GM20431 (cell line): ENCODE measurements around the gene TMEM25.

Source experiments
- in situ Hi-C: fragments of 300-500 bp; cut with MseI, MboI; formaldehyde crosslinking; loops from one replicate; pipeline ENCODE4 v1.15.0; 2020; ENCODE audit warnings: low sequenced_read_pairs; ENCODE audit not compliant: unreplicated experiment

The TMEM25 gene

DNA sequence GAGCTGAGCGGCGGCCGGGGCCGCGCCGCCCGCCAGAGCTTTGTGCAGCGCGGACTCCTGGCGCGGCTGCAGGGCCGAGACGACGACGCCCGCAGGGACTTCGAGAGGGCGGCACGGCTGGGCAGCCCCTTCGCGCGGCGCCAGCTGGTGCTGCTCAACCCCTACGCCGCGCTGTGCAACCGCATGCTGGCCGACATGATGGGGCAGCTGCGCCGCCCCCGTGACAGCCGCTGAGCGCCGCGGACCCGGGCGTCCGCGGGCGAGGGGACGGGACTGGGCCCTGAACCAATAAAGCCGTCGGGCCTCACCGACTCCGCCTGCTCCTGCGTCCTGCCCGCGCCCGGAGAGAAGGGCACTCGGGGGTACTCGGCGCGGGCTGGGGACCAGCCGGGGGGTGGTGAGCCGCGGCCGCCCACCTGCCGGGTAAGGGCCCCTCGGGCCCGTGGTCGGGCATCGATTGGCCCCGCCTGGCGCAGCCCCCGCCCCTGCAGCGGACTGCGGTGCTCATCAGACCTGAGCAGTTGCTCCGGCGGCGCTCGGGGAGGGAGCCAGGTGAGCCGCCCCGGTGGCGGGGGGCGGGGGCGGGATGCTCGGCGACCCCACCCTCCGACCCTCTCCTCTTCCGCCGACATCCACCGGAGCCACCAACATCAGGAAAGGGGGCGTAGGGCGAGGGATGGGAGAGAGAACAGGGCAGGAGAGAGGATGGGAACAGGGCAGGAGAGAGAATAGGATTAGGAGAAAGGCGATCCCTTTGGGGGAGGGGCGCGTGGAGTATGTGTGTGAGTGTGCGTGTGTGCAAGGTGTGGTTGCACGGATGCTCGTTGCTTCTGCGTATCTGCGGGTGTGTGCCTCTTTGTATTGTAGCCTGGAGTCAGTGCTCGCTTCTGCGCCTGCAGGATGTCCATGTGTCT, at the start of gene TMEM25:
TSS of gene TMEM25 (plus strand) at position 510 of the 914 bp plus-strand sequence. CDS start 610 bp downstream, outside the sequence.
- in situ Hi-C loops = no loop called here

DNA sequence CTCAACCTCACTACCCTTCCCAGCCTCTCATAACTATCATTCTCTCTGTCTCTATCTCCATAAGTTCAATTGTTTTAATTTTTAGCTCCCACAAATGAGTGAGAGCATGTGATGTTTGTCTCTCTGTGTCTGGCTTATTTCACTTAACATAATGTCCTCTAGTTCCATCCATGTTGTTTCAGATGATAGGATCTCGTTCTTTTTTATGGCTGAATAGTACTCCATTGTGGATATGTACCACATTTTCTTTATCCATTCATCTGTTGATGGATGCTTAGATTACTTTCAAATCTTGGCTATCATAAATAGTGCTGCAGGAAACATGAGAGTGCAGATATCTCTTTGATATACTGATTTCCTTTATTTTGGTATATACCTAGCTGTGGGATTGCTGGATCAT, 49.8 kb upstream of the TMEM25 start:
- in situ Hi-C loops = loop anchor here (25.0 kb wide), 1 partner anchor 94 kb away; no protein-coding TSS in a partner anchor

DNA sequence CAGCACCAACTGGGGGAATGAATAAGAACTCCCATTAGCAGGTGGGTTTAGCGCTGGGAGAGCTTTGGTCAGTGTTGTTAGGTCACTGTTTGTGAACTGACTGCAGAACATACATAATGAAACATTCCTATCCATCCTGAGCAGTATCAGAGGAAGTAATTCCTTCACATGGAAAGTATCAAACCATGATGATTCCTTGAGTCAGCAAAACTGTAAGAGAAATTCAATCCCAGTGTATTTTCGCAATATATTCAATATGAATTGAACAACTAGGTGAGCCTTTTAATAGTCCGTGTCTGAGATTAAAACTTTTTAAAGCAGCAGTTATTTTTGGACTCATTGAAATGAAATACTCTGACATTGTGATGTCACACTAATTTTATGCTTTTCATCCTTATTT, 46.6 kb upstream of the TMEM25 start:
- in situ Hi-C loops = loop anchor here (25.0 kb wide), 1 partner anchor 97 kb away; no protein-coding TSS in a partner anchor

DNA sequence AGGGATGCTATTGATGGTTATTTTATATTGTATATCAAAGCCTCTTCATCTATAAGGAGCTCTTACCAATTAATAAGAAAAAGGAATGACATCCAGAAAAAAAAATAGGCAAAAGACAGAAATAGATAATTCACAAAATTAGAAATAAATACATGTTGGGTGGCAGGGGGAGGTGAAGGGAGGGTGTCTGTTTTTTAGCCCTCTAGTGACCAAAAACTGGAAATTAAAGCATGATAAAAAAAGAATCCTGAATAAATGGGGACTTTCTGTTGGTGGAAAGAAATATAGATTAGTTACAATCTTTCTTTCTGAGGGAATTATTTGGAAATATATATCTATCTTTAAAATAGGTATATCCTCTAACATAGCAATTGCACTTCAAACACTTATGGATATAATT, 45.7 kb upstream of the TMEM25 start:
- in situ Hi-C loops = loop anchor here (25.0 kb wide), 1 partner anchor 98 kb away; no protein-coding TSS in a partner anchor

DNA sequence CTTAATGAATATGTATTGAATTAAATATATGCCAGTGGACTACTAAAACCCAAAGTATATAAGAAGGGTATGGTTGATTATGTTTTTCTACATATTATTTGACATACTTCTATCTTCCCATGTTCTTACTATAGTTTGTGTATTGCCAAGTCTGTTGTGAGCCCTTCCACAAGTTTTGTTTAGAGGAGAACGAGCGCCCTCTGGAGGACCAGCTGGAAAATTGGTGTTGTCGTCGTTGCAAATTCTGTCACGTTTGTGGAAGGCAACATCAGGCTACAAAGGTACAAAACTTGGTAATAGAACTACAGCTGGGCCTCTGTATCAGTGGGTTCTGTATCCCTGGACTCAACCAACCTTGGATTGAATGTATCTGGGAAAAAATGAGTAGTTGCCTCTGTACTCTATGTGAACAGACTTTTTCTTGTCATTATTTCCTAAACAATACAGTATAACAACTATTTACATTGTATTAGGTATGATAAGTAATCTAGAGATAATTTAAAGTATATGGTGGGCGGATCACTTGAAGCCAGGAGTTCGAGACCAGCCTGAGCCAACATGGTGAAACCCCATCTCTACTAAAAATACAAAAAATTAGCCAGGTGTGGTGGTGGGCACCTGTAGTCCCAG, 42.4 kb upstream of the TMEM25 start:
- in situ Hi-C loops = loop anchor here (25.0 kb wide), 1 partner anchor 101 kb away; no protein-coding TSS in a partner anchor

DNA sequence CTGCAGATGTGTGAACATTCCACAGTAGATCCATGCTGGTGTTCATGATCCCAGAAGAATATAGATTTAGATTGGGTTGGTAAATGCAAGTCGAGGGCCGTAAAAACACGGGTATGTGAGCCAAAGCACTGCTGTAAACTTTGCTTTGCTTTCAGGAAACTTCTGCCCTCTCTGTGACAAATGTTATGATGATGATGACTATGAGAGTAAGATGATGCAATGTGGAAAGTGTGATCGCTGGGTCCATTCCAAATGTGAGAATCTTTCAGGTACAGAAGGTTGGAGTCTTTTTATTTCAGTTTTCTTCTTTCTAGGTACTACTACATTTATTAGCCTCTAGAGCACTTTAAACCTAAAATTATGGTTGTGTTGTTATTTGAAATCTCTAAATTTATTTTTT, 40.0 kb upstream of the TMEM25 start:
- in situ Hi-C loops = loop anchor here (25.0 kb wide), 1 partner anchor 104 kb away; no protein-coding TSS in a partner anchor

DNA sequence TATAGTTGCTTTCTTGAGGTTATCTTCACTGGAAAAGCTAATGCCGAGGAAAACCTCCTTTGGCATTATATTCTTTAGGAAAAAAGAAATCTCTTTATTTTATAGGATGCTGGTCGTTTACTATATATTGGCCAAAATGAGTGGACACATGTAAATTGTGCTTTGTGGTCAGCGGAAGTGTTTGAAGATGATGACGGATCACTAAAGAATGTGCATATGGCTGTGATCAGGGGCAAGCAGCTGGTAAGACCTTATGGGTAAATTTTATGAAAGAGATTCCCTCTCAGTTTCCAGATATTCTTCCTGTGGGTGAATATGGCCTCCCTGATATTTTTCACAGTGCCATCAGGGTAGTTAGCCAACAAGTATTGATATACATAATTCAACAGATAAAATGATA, 33.2 kb upstream of the TMEM25 start:
- in situ Hi-C loops = loop anchor here (25.0 kb wide), 1 partner anchor 111 kb away; no protein-coding TSS in a partner anchor

DNA sequence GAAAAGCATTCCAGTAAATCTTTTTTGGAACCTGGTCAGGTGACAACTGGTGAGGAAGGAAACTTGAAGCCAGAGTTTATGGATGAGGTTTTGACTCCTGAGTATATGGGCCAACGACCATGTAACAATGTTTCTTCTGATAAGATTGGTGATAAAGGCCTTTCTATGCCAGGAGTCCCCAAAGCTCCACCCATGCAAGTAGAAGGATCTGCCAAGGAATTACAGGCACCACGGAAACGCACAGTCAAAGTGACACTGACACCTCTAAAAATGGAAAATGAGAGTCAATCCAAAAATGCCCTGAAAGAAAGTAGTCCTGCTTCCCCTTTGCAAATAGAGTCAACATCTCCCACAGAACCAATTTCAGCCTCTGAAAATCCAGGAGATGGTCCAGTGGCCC, 27.8 kb upstream of the TMEM25 start:
- in situ Hi-C loops = no loop called here

DNA sequence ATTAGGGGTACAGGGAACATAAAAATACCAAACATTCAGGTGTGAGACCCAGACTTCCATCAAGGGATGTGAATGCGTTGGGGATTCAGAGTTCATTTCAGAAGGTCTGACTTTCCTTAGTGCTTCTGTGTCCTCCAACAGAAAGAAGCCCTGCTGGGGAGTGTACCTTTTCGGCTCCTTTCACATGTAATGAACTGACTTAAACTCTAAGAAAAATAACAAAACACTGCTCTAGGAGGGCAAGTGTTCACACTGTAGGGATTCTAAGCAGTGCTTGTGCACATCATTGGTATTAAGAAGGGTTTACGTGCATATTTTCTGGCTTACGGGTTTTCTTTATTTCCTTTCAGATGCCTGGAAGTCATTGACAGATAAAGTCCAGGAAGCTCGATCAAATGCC, 19.4 kb upstream of the TMEM25 start:
- in situ Hi-C loops = no loop called here

DNA sequence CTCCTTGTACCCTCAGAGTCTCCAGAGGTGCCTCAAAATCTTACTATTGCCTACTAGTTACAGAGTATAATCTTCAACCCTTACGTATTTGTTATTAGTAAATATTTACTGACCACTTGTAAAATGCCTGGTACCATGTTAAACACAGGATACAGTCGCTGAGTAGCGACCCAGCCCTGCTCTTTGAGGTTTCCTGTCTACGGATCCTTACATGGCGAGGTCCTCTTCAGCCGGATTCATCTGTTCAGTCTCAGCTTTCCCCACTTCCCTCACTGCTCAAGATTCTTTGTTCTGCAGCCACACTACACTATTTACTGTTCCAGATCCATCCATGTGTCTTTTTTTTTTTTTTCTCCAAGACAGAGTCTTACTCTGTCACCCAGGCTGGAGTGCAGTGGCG, 16.9 kb upstream of the TMEM25 start:
- in situ Hi-C loops = no loop called here

DNA sequence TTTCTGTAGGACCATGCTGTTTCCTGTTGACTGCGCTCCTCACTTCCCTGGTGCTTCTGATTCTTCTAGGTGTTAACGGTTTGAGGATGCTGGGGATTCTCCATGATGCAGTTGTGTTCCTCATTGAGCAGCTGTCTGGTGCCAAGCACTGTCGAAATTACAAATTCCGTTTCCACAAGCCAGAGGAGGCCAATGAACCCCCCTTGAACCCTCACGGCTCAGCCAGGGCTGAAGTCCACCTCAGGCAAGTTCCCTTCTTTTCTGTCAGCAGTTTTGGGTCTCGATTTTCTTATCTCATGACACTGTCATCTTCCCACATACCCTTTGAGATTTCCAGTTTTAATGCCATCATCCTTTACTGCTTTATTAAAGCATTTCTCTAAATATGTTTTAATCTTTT, 11.4 kb upstream of the TMEM25 start:
- in situ Hi-C loops = no loop called here

DNA sequence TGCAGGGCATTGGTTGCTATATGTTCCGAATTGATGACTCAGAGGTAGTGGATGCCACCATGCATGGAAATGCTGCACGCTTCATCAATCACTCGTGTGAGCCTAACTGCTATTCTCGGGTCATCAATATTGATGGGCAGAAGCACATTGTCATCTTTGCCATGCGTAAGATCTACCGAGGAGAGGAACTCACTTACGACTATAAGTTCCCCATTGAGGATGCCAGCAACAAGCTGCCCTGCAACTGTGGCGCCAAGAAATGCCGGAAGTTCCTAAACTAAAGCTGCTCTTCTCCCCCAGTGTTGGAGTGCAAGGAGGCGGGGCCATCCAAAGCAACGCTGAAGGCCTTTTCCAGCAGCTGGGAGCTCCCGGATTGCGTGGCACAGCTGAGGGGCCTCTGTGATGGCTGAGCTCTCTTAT, 9.1 kb upstream of the TMEM25 start:
- in situ Hi-C loops = no loop called here

DNA sequence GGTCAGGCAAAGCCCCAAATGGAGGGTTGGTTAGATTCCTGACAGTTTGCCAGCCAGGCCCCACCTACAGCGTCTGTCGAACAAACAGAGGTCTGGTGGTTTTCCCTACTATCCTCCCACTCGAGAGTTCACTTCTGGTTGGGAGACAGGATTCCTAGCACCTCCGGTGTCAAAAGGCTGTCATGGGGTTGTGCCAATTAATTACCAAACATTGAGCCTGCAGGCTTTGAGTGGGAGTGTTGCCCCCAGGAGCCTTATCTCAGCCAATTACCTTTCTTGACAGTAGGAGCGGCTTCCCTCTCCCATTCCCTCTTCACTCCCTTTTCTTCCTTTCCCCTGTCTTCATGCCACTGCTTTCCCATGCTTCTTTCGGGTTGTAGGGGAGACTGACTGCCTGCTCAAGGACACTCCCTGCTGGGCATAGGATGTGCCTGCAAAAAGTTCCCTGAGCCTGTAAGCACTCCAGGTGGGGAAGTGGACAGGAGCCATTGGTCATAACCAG, 8.4 kb upstream of the TMEM25 start:
- in situ Hi-C loops = no loop called here

DNA sequence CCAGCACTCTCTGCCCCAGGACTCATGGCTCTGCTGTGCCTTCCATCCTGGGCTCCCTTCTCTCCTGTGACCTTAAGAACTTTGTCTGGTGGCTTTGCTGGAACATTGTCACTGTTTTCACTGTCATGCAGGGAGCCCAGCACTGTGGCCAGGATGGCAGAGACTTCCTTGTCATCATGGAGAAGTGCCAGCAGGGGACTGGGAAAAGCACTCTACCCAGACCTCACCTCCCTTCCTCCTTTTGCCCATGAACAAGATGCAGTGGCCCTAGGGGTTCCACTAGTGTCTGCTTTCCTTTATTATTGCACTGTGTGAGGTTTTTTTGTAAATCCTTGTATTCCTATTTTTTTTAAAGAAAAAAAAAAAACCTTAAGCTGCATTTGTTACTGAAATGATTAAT, 6.6 kb upstream of the TMEM25 start:
- in situ Hi-C loops = no loop called here

DNA sequence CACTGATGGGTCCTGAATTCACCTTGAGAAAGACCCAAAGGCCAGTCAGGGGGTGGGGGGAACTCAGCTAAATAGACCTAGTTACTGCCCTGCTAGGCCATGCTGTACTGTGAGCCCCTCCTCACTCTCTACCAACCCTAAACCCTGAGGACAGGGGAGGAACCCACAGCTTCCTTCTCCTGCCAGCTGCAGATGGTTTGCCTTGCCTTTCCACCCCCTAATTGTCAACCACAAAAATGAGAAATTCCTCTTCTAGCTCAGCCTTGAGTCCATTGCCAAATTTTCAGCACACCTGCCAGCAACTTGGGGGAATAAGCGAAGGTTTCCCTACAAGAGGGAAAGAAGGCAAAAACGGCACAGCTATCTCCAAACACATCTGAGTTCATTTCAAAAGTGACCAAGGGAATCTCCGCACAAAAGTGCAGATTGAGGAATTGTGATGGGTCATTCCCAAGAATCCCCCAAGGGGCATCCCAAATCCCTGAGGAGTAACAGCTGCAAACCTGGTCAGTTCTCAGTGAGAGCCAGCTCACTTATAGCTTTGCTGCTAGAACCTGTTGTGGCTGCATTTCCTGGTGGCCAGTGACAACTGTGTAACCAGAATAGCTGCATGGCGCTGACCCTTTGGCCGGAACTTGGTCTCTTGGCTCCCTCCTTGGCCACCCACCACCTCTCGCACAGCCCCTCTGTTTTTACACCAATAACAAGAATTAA, 6.1 kb upstream of the TMEM25 start:
- in situ Hi-C loops = no loop called here

DNA sequence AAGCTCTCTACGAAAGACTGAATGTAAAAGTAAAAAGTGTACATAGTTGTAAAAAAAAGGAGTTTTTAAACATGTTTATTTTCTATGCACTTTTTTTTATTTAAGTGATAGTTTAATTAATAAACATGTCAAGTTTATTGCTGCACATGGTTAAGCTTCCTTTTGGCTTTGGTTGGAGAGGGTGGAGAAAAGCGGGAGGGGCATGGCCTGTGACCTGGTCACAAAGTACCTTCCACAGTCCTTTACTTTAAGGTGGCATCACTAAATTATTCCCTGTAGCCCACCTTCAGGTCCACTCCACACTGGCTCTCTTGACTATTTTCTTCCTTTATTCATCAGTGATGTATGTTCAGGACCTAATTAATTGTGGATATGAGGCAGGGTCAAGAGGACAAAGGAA, 4.3 kb upstream of the TMEM25 start:
- in situ Hi-C loops = no loop called here

DNA sequence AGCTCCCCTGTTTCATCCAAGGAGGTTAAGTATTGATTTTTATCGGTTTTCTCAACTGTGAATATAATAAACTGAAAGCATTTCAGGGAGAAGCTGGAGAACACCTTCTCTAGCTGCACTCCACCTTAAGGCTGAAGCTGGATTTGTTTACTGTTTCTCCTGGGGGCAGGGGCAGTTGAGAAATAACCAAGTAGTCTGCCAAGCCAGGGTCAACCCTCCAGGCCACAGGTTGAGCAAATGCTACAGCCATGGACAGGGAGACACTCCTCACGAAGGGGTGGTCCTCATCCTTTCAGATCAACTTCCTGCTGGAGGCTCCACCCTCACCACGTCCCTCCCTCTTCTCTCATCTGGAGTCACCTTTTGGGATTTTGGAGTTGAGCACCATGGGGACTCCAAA, 3.9 kb upstream of the TMEM25 start, which contains the start of gene TTC36:
TSS of gene TTC36 (plus strand) at position 366 of the 400 bp plus-strand sequence. CDS start at position 387, 21 bp downstream.
- in situ Hi-C loops = no loop called here

DNA sequence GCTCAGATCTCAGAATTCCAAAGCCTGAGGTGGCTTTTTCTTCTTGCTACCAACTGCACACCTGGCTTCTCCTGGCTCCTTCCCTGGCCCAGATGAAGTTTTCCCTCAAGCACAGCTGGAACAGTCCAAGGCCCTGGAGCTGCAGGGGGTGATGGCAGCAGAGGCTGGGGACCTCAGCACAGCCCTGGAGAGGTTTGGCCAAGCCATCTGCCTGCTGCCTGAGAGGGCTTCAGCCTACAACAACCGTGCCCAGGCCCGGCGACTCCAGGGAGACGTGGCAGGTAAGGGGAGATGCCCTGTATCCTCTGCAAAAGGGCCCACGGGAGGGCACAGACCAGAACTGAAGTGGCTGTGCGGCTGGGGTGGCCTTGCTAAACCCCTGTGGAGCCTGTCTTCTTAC, 2.5 kb upstream of the TMEM25 start:
- in situ Hi-C loops = no loop called here

DNA sequence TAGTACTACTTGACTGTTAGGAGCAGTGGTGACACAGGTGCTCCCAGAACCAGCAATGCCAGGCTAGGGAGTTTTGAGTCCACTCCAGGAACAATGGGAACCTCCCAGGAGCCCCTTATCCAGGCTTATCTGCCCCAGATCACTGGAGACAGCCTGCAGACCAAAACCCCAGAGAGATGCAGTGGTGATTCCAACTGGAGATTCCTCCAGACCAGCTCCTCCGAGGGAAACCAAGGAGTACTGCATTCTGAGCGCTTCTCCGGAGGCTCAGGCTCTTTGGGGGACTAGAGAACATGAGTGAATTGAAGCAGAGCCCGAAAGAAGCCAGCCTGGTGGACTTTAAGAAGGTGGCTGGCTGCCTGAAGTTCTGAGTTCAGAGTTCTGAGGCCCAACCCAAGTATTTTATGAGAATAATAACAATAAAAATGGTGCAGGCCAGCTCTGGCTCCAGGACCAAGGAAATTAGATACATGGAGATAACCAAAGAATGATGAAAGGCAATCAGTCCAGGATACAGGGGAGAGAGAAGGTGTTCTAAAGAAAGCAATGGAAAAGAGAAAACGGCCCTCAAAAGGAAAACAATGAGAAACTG, 1.3 kb upstream of the TMEM25 start:
- in situ Hi-C loops = no loop called here

DNA sequence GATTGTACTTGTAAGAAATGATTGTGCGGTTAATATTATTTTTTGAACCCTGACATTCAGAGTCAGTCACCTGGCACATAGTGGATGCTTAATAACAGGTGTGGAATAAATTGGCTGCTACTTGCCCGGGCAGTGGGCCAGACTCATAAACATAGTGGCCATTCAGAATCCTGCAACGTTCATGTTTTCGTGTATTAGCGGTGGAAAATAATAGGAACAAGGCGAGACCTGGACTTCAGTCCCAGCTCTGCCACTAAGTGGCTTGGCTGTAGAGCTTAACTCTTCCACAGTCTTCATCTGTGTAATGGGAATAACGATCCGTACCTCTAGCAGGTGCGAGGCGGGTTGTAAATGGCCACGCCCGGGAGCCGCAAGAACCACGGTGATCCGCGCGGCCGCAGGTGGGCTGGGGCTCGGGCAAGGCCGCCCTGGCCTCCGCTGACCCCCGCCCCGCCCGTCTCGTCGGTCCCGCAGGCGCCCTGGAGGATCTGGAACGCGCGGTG, 761 bp upstream of the TMEM25 start:
- in situ Hi-C loops = no loop called here
